ENCODE results near the gene POLR3GL.

POLR3GL gene

GRCh38 chr1:145985129-145985501 is 20.6 kb downstream of the POLR3GL start:
- Histone ChIP-seq H3K4me1 (ENCODE audit: control insufficient read depth, insufficient read depth, low read length) (peaks cover 12% of the 10 kb centered on the region), H3K9ac (ENCODE audit: low read depth, low read length) (no peak overlapping the region), H3K27ac (ENCODE audit: low read depth, low read length) (peak overlapping the region; percentile 59), H3K36me3 (ENCODE audit: control insufficient read depth, insufficient read depth, low read length) (no peaks in the 10 kb centered on the region), H3K4me3 (ENCODE audit: low read depth, low read length) (no peak overlapping the region), H3K27me3 (ENCODE audit: control insufficient read depth, insufficient read depth, low read length) (no peaks in the 10 kb centered on the region), H3K9me3 (ENCODE audit: control insufficient read depth, insufficient read depth, low read length) (no peaks in the 10 kb centered on the region)

- Histone ChIP-seq H3K27ac (ENCODE audit: low read depth, low read length) (peak overlapping the region; percentile 59), H3K36me3 (ENCODE audit: control insufficient read depth, insufficient read depth, low read length) (no peaks in the 10 kb centered on the region), H3K27me3 (ENCODE audit: control insufficient read depth, insufficient read depth, low read length) (no peaks in the 10 kb centered on the region), H3K9ac (ENCODE audit: low read depth, low read length) (no peak overlapping the region), H3K9me3 (ENCODE audit: control insufficient read depth, insufficient read depth, low read length) (no peaks in the 10 kb centered on the region), H3K4me3 (ENCODE audit: low read depth, low read length) (no peak overlapping the region), H3K4me1 (ENCODE audit: control insufficient read depth, insufficient read depth, low read length) (peaks cover 12% of the 10 kb centered on the region)
Observed at GRCh38 chr1:145985502-145986439, 21.3 kb downstream of the POLR3GL start.

- Histone ChIP-seq H3K4me3 (ENCODE audit: low read depth, low read length) (no peak overlapping the region), H3K9ac (ENCODE audit: low read depth, low read length) (no peak overlapping the region), H3K4me1 (ENCODE audit: control insufficient read depth, insufficient read depth, low read length) (peaks cover 12% of the 10 kb centered on the region), H3K27me3 (ENCODE audit: control insufficient read depth, insufficient read depth, low read length) (no peaks in the 10 kb centered on the region), H3K36me3 (ENCODE audit: control insufficient read depth, insufficient read depth, low read length) (no peaks in the 10 kb centered on the region), H3K9me3 (ENCODE audit: control insufficient read depth, insufficient read depth, low read length) (no peaks in the 10 kb centered on the region), H3K27ac (ENCODE audit: low read depth, low read length) (no peak overlapping the region)
Observed at GRCh38 chr1:145986551-145986950, 22.1 kb downstream of the POLR3GL start.

GRCh38 chr1:145987926-145988325 is 23.4 kb downstream of the POLR3GL start:
- Histone ChIP-seq H3K9me3 (ENCODE audit: control insufficient read depth, insufficient read depth, low read length) (no peaks in the 10 kb centered on the region), H3K27ac (ENCODE audit: low read depth, low read length) (no peak overlapping the region), H3K27me3 (ENCODE audit: control insufficient read depth, insufficient read depth, low read length) (no peaks in the 10 kb centered on the region), H3K4me1 (ENCODE audit: control insufficient read depth, insufficient read depth, low read length) (peaks cover 12% of the 10 kb centered on the region), H3K4me3 (ENCODE audit: low read depth, low read length) (no peak overlapping the region), H3K9ac (ENCODE audit: low read depth, low read length) (no peak overlapping the region), H3K36me3 (ENCODE audit: control insufficient read depth, insufficient read depth, low read length) (peaks cover 9% of the 10 kb centered on the region)

GRCh38 chr1:145988773-145989172 is 24.3 kb downstream of the POLR3GL start:
- Histone ChIP-seq H3K27me3 (ENCODE audit: control insufficient read depth, insufficient read depth, low read length) (no peaks in the 10 kb centered on the region), H3K36me3 (ENCODE audit: control insufficient read depth, insufficient read depth, low read length) (peaks cover 17% of the 10 kb centered on the region), H3K9me3 (ENCODE audit: control insufficient read depth, insufficient read depth, low read length) (no peaks in the 10 kb centered on the region), H3K4me1 (ENCODE audit: control insufficient read depth, insufficient read depth, low read length) (peaks cover 12% of the 10 kb centered on the region), H3K9ac (ENCODE audit: low read depth, low read length) (no peak overlapping the region), H3K4me3 (ENCODE audit: low read depth, low read length) (no peak overlapping the region), H3K27ac (ENCODE audit: low read depth, low read length) (no peak overlapping the region)

- H3K36me3 ChIP-seq (ENCODE audit: control insufficient read depth, insufficient read depth, low read length): peaks cover 33% of the 10 kb centered on the region
- H3K4me1 ChIP-seq (ENCODE audit: control insufficient read depth, insufficient read depth, low read length): peaks cover 11% of the 10 kb centered on the region
- H3K27me3 ChIP-seq (ENCODE audit: control insufficient read depth, insufficient read depth, low read length): no peaks in the 10 kb centered on the region
- no peaks in the 10 kb centered on the region for H3K9me3 ChIP-seq (ENCODE audit: control insufficient read depth, insufficient read depth, low read length)
- no peak overlapping the region for H3K9ac ChIP-seq (ENCODE audit: low read depth, low read length)
- H3K27ac ChIP-seq (ENCODE audit: low read depth, low read length): no peak overlapping the region
- no peak overlapping the region for H3K4me3 ChIP-seq (ENCODE audit: low read depth, low read length)
Observed at GRCh38 chr1:145990249-145990855, 25.9 kb downstream of the POLR3GL start.

GRCh38 chr1:145991735-145992412 is 27.4 kb downstream of the POLR3GL start:
- Histone ChIP-seq H3K27ac (ENCODE audit: low read depth, low read length) (no peak overlapping the region), H3K9ac (ENCODE audit: low read depth, low read length) (no peak overlapping the region; the same call in 1 of the 2 replicates)

GRCh38 chr1:145992502-145992936 is 28.0 kb downstream of the POLR3GL start:
- Histone ChIP-seq H3K27ac (ENCODE audit: low read depth, low read length) (no peak overlapping the region), H3K9ac (ENCODE audit: low read depth, low read length) (no peak overlapping the region), H3K4me3 (ENCODE audit: low read depth, low read length) (no peak overlapping the region), H3K9me3 (ENCODE audit: control insufficient read depth, insufficient read depth, low read length) (no peaks in the 10 kb centered on the region), H3K36me3 (ENCODE audit: control insufficient read depth, insufficient read depth, low read length) (peaks cover 33% of the 10 kb centered on the region), H3K4me1 (ENCODE audit: control insufficient read depth, insufficient read depth, low read length) (peaks cover 13% of the 10 kb centered on the region), H3K27me3 (ENCODE audit: control insufficient read depth, insufficient read depth, low read length) (no peaks in the 10 kb centered on the region)

More at GRCh38 chr1:145991735-145992412, 27.4 kb downstream of the POLR3GL start:
- peaks cover 7% of the 10 kb centered on the region for H3K4me1 ChIP-seq (ENCODE audit: control insufficient read depth, insufficient read depth, low read length)
- H3K9me3 ChIP-seq (ENCODE audit: control insufficient read depth, insufficient read depth, low read length): no peaks in the 10 kb centered on the region
- no peak overlapping the region for H3K4me3 ChIP-seq (ENCODE audit: low read depth, low read length)
- no peaks in the 10 kb centered on the region for H3K27me3 ChIP-seq (ENCODE audit: control insufficient read depth, insufficient read depth, low read length)
- peaks cover 33% of the 10 kb centered on the region for H3K36me3 ChIP-seq (ENCODE audit: control insufficient read depth, insufficient read depth, low read length)

- Histone ChIP-seq H3K27ac (ENCODE audit: low read depth, low read length) (no peak overlapping the region), H3K9me3 (ENCODE audit: control insufficient read depth, insufficient read depth, low read length) (no peaks in the 10 kb centered on the region), H3K36me3 (ENCODE audit: control insufficient read depth, insufficient read depth, low read length) (peaks cover 33% of the 10 kb centered on the region), H3K9ac (ENCODE audit: low read depth, low read length) (no peak overlapping the region; the same call in 1 of the 2 replicates), H3K27me3 (ENCODE audit: control insufficient read depth, insufficient read depth, low read length) (no peaks in the 10 kb centered on the region), H3K4me1 (ENCODE audit: control insufficient read depth, insufficient read depth, low read length) (peaks cover 18% of the 10 kb centered on the region), H3K4me3 (ENCODE audit: low read depth, low read length) (peak overlapping the region; percentile 89; the same call in 1 of the 2 replicates)
Observed at GRCh38 chr1:145992958-145993617, 28.6 kb downstream of the POLR3GL start.

- Histone ChIP-seq H3K4me3 (ENCODE audit: low read depth, low read length) (peak overlapping the region; percentile 89; the same call in 1 of the 2 replicates), H3K9ac (ENCODE audit: low read depth, low read length) (no peak overlapping the region; the same call in 1 of the 2 replicates), H3K27ac (ENCODE audit: low read depth, low read length) (no peak overlapping the region)
Observed at GRCh38 chr1:145993618-145994390, 29.3 kb downstream of the POLR3GL start.

More at GRCh38 chr1:145993618-145994390, 29.3 kb downstream of the POLR3GL start:
- Histone ChIP-seq H3K27me3 (ENCODE audit: control insufficient read depth, insufficient read depth, low read length) (no peaks in the 10 kb centered on the region), H3K36me3 (ENCODE audit: control insufficient read depth, insufficient read depth, low read length) (peaks cover 33% of the 10 kb centered on the region), H3K4me1 (ENCODE audit: control insufficient read depth, insufficient read depth, low read length) (peaks cover 20% of the 10 kb centered on the region), H3K9me3 (ENCODE audit: control insufficient read depth, insufficient read depth, low read length) (no peaks in the 10 kb centered on the region)
